Testis (tissue), 3 donors: ENCODE data around the gene CARS1. TPM values are rescaled to one million over a fixed set of nuclear protein-coding genes. Genes with fewer than 3 reads are reported as not detected.

Experiments used
- DNase-seq: peaks from one replicate; pipeline ENCODE4 v3.0.0-alpha.2; 2019
- H3K27ac ChIP-seq, 2 donors: fragments of 200-600 bp; sonication (generic); one replicate each; pipeline ENCODE4 v1.5.1; 2019
- H3K27me3 ChIP-seq: fragments of 200-600 bp; sonication (generic); one replicate; pipeline ENCODE4 v1.5.1; 2019
- H3K36me3 ChIP-seq: fragments of 200-600 bp; sonication (generic); one replicate; pipeline ENCODE4 v1.5.1; 2017; ENCODE audit warnings: low read depth; ENCODE audit errors: missing control alignments
- H3K4me1 ChIP-seq: fragments of 200-600 bp; sonication (generic); one replicate; pipeline ENCODE4 v1.5.1; 2019
- H3K4me3 ChIP-seq, 2 donors: fragments of 200-600 bp; sonication (generic); one replicate each; pipeline ENCODE4 v1.5.1; 2017 to 2019
- H3K9me3 ChIP-seq: fragments of 200-600 bp; sonication (generic); one replicate; pipeline ENCODE4 v1.5.1; 2017
- POLR2A ChIP-seq: fragments of 450-650 bp; IDR thresholded peaks from one replicate; pipeline ENCODE4 v1.6.1; 2017; ENCODE audit warnings: antibody characterized with exemption, mild to moderate bottlenecking, moderate library complexity
- WGBS, 2 donors: methylation state at CpG; one replicate each; pipeline ENCODE4 v1.1.5; 2018; 5-methylcytosine and 5-hydroxymethylcytosine counted together
- intact Hi-C: fragments of 100-400 bp; cut with DNase I; formaldehyde crosslinking; loops from one replicate; pipeline ENCODE4 v1.15.1; 2023; ENCODE audit warnings: low total_unique reads
- polyA plus RNA-seq: library from polyadenylated mRNA; stranded (reverse); fragments of 350-450 nt; fragmentation: Illumina TruSeq; extraction: RNeasy Lipid Tissue Mini Kit (QIAGEN cat#74804); gene quantifications from one replicate; pipeline ENCODE4 v1.2.3, GENCODE V29; 2014; ENCODE audit warnings: low read depth, low replicate concordance; ENCODE audit not compliant: insufficient read depth
- total RNA-seq, 2 donors: library from RNA; depleted of rRNA; stranded (reverse); fragments of >200 nt; gene quantifications; one replicate each; pipeline ENCODE4 v1.2.3, GENCODE V29; 2016
- TF ChIP-seq, protein P1 (sequence below), 3 experiments: fragments of 450-650 bp in 2 of 3; fragments of 200-600 bp in 1 of 3; sonication (generic) in 1 of 3; IDR thresholded peaks; one replicate each; pipeline ENCODE4 v1.5.1; 2016 to 2019; ENCODE audit warnings: antibody characterized with exemption in 3 of 3, mild to moderate bottlenecking in 2 of 3, moderate library complexity in 1 of 3

The CARS1 gene
- total and polyA plus RNA-seq, 3 donors from 2014 or later, result 34.8 to 48.2 (median 43.8) TPM

DNA sequence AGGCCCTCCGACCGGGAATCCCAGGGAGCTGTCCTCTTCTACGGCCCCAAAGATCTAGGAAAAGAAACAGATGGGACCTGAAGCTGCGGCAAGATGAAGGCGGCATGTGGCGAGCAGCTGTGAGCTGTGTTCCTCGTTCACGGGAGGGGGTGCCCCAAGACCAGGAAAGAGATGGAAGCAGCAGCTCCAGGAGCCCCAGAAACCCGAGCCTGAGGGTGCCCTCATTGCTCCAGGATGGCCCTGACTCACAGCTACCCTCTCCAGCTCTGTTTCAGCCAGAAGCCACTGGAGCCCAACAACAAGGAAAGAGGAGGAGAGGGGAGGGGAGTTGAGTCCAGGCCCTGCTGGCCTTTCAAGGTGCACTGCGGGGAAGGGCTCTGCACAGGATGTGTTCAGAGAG is 41.4 kb downstream of the CARS1 start:
- no peak for DNase-seq
- no peak overlapping the region for H3K27ac ChIP-seq
- WGBS, 2 donors, result 91% methylated on average over 10 of the region's 10 CpGs
- H3K4me1 ChIP-seq, result no peaks in the 10 kb centered on the region
- no peaks in the 10 kb centered on the region for H3K27me3 ChIP-seq
- no peaks in the 10 kb centered on the region for H3K36me3 ChIP-seq
- intact Hi-C loops, result no loop called here
- TF ChIP-seq, protein P1, sequence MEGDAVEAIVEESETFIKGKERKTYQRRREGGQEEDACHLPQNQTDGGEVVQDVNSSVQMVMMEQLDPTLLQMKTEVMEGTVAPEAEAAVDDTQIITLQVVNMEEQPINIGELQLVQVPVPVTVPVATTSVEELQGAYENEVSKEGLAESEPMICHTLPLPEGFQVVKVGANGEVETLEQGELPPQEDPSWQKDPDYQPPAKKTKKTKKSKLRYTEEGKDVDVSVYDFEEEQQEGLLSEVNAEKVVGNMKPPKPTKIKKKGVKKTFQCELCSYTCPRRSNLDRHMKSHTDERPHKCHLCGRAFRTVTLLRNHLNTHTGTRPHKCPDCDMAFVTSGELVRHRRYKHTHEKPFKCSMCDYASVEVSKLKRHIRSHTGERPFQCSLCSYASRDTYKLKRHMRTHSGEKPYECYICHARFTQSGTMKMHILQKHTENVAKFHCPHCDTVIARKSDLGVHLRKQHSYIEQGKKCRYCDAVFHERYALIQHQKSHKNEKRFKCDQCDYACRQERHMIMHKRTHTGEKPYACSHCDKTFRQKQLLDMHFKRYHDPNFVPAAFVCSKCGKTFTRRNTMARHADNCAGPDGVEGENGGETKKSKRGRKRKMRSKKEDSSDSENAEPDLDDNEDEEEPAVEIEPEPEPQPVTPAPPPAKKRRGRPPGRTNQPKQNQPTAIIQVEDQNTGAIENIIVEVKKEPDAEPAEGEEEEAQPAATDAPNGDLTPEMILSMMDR (IDR thresholded peaks at IDR 0.05), result no peak
- no peak for TF ChIP-seq POLR2A
- no peaks in the 10 kb centered on the region for H3K9me3 ChIP-seq
- H3K4me3 ChIP-seq, result no peak overlapping the region

DNA sequence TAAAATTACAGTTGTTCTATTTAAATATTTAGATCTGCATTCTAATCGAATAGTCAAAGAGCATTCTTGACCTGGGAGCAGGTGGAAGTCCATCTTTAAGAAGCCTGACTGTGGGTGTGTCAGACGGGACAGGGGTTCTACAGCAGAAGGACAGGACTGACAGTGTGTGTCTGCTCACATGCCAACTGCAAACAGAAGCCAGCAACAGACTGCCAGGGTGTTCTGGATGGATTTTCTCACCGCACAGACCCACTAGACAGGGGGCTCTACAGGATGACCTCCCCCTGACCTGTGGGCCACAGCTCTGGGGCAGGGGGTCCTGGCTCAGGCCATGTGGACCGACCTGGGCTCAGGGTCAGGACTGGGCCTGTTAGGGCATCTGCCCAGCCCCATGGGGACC is 42.3 kb downstream of the CARS1 start:
- no peak for DNase-seq
- Histone ChIP-seq H3K27me3 (no peaks in the 10 kb centered on the region), H3K27ac (no peak overlapping the region), H3K9me3 (no peaks in the 10 kb centered on the region), H3K36me3 (no peaks in the 10 kb centered on the region), H3K4me1 (no peaks in the 10 kb centered on the region), H3K4me3 (no peak overlapping the region)
- TF ChIP-seq, protein P1 (IDR thresholded peaks at IDR 0.05), result no peak
- 91 to 92% methylated on average over 3 to 4 of the region's 4 CpGs for WGBS, 2 donors
- intact Hi-C loops, result no loop called here

DNA sequence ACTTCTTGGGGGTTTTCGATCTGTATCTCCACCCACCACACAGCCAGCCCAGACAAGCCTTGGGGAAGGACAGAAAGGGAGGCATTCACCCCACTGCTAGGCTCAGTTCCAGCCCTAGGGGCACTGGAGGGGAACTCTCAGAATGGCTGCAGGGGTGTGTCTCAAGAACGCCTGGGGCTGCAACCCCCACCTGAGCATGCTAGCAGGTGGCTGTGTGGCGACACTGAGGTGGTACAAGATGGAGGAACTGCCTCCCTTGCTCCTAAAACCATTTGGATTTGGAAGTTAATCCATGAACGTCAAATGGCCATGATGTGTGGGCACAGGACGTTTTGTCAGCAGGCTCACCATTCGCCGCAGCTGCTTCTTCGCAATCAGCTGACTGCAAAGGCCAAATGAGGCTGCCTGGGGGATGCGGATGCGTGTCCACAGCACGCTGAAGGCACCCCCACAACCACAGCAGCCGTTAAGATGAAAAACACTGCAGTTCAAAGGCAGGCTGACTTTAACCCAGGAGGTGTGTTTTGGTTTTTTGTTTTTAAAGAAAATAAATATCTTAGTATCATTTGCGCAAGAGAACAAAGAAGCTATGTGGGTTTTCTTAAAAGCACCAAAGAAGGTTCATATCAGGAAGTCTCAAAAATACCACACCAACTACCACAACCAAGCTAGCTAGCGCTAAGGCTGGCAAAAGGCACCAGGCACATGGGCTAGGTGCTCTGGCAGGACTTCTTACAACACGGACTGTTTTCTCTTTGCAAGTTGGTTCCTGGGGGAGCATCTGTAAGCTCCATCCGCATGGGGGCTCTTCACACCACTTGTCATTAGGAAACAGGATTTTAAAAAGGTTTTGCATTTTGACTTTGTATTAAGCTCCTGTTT is 42.9 kb downstream of the CARS1 start:
- WGBS, 2 donors, result 87 to 88% methylated on average over 16 of the region's 16 CpGs
- no peaks in the 10 kb centered on the region for H3K4me1 ChIP-seq
- DNase-seq, result no peak
- no peaks in the 10 kb centered on the region for H3K27me3 ChIP-seq
- no peaks in the 10 kb centered on the region for H3K36me3 ChIP-seq
- H3K4me3 ChIP-seq, result no peak overlapping the region
- intact Hi-C loops, result no loop called here
- H3K27ac ChIP-seq, result no peak overlapping the region
- H3K9me3 ChIP-seq, result no peaks in the 10 kb centered on the region
- TF ChIP-seq, protein P1 (IDR thresholded peaks at IDR 0.05), result no peak
- no peak for TF ChIP-seq POLR2A

DNA sequence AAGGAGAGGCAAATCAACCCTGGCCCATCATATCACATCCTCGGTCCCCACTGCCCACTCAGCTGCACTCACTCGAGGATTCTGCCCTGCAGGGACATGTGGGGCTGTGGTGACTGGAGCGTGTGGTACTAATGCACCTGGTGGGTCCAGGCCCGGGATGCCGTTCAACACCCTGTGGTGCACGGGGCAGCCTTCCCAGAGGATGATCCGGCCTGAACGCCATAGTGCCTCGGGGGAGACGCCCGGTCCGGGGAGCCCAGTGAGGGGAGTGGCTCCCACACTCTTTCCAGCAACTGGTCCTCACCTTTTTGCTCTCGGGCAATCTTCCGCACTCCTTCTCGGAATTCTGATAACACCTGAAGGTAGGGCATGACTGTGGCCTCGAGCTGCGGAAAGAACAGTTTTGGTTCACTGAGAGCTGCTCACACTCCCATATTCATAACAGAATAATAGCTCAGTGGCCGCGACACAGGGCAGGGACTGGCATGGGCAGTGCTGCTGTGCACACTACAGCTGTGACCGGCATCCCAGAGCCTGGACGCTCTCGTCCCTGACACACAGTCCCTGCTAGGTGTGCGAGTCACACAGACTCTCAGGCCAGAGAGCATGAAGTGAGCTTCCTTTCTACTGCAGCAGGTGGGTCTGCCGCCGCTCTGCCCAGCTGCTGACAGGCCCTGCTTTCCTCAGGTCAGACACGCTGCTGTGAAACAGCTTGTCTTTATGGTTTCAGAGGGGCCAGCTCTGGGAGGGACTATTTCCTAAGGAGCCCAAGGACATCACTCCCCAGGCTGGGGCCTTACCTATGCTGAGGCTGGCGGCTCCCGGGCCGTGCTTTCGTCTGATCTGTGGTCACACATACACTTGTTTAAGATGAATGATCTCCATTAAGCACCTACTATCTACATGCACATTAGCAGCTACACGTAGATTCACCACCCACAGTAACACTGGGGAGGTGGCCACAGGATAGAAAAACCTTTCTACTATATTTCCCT is 45.0 kb downstream of the CARS1 start:
- 88 to 89% methylated on average over 22 to 31 of the region's 31 CpGs for WGBS, 2 donors
- Histone ChIP-seq H3K4me3 (no peak overlapping the region), H3K27ac (no peak overlapping the region), H3K27me3 (no peaks in the 10 kb centered on the region), H3K36me3 (no peaks in the 10 kb centered on the region), H3K9me3 (no peaks in the 10 kb centered on the region), H3K4me1 (no peaks in the 10 kb centered on the region)
- no peak for DNase-seq
- no peak for TF ChIP-seq POLR2A
- intact Hi-C loops, result no loop called here
